K562 (cell line): ENCODE data around the gene DPH2. TPM values are rescaled to one million over a fixed set of nuclear protein-coding genes. Genes with fewer than 3 reads are reported as not detected.

Experiments
- ERF ChIP-seq: fragments of 450-650 bp; formaldehyde crosslinking; IDR thresholded peaks from 2 replicates; pipeline ENCODE4 v1.4.0; 2020; ENCODE audit warnings: mild to moderate bottlenecking, mixed read lengths
- FOXJ2 ChIP-seq: fragments of 200-800 bp; sonication (Bioruptor generic); IDR thresholded peaks from 2 replicates; pipeline ENCODE4 v1.6.1; 2016; ENCODE audit warnings: missing genetic modification characterization, missing compliant biosample characterization
- HNRNPUL1 ChIP-seq: fragments of 200-400 bp; formaldehyde crosslinking; IDR thresholded peaks from 2 replicates; pipeline ENCODE4 v1.6.1; 2017; ENCODE audit warnings: low read length
- MTA3 ChIP-seq: fragments of 450-650 bp; formaldehyde crosslinking; IDR thresholded peaks from 2 replicates; pipeline ENCODE4 v1.6.1; 2017; ENCODE audit warnings: mild to moderate bottlenecking, borderline replicate concordance
- SIN3A ChIP-seq, 2 experiments: fragments of 150-350 bp in 1 of 2; IDR thresholded peaks; 2 replicates each; pipeline ENCODE4 v1.6.1; 2011 to 2016; ENCODE audit warnings: borderline replicate concordance in 2 of 2, low read depth in 2 of 2, low read length in 2 of 2, mild to moderate bottlenecking in 2 of 2, moderate library complexity in 2 of 2; ENCODE audit not compliant: control insufficient read depth in 1 of 2
- SMAD3 ChIP-seq: fragments of 450-650 bp; formaldehyde crosslinking; conservative IDR thresholded peaks from 2 replicates; pipeline ENCODE4 v1.4.0; 2020; ENCODE audit warnings: mild to moderate bottlenecking
- TRIM24 ChIP-seq, 2 experiments: fragments of 450-650 bp; IDR thresholded peaks; 2 replicates each; pipeline ENCODE4 v1.6.1; 2016
- ZNF184 ChIP-seq: sonication (generic); formaldehyde crosslinking; IDR thresholded peaks from 2 replicates; pipeline ENCODE4 v1.5.0; 2020; ENCODE audit warnings: missing genetic modification reagents
- ZNF212 ChIP-seq: fragments of 450-650 bp; formaldehyde crosslinking; IDR thresholded peaks from 2 replicates; pipeline ENCODE4 v1.4.0; 2020; ENCODE audit warnings: mild to moderate bottlenecking
- ZNF551 ChIP-seq: fragments of 250-450 bp; sonication (Bioruptor Pico); IDR thresholded peaks from 2 replicates; pipeline ENCODE4 v1.5.0; 2021; ENCODE audit warnings: mild to moderate bottlenecking, moderate library complexity
- ZNF699 ChIP-seq: fragments of 250-450 bp; sonication (Bioruptor Pico); IDR thresholded peaks from 2 replicates; pipeline ENCODE4 v1.8.0; 2021; ENCODE audit warnings: mild to moderate bottlenecking, moderate library complexity; ENCODE audit not compliant: insufficient replicate concordance
- ZZZ3 ChIP-seq: fragments of 450-650 bp; IDR thresholded peaks from 2 replicates; pipeline ENCODE4 v1.6.1; 2016; ENCODE audit warnings: antibody characterized with exemption, mild to moderate bottlenecking, moderate library complexity
- polyA plus RNA-seq, 8 experiments: library from polyadenylated mRNA; depleted of rRNA in 4 of 8; stranded (reverse) in 5 of 8; unstranded in 3 of 8; fragments of >200 nt; fragmentation: Nextera tagmentation in 2 of 8; fragmentation: Illumina TruSeq in 1 of 8; extraction: Ambion mirVana in 2 of 8; extraction: Trizol in 1 of 8; gene quantifications; 2 replicates each; pipeline versions ENCODE4 v1.2.1 to v1.2.3, GENCODE V29; 2011 to 2014; ENCODE audit warnings: inconsistent platforms in 1 of 8, missing spikeins in 1 of 8
- total RNA-seq, 7 experiments: library from RNA; depleted of rRNA in 6 of 7; stranded (reverse); fragments of >200 nt in 6 of 7; fragmentation: Illumina TruSeq in 2 of 7; extraction: Trizol in 2 of 7; gene quantifications; 2 replicates each; pipeline versions ENCODE4 v1.2.1 to v1.2.3, GENCODE V29; 2011 to 2021; ENCODE audit warnings: low replicate concordance in 1 of 7
- TF ChIP-seq, protein P1 (sequence below), 2 experiments: fragments of 450-650 bp in 1 of 2; sonication (generic) in 1 of 2; formaldehyde crosslinking in 1 of 2; IDR thresholded peaks; 2 replicates each; pipeline versions ENCODE4 v1.7.1 to v1.9.0; 2016 to 2022; ENCODE audit warnings: inconsistent platforms in 1 of 2, mild to moderate bottlenecking in 1 of 2, missing genetic modification reagents in 1 of 2
- TF ChIP-seq, protein P2 (sequence below): fragments of 450-650 bp; IDR thresholded peaks from 2 replicates; pipeline ENCODE4 v1.6.1; 2018; ENCODE audit not compliant: partially characterized antibody

The DPH2 gene
- total and polyA plus RNA-seq, 9 of the 15 experiments (the other 6 are each of a cell fraction or from before 2014, with no cell fraction given): 17.9 to 94.1 (median 68.1) TPM

DNA sequence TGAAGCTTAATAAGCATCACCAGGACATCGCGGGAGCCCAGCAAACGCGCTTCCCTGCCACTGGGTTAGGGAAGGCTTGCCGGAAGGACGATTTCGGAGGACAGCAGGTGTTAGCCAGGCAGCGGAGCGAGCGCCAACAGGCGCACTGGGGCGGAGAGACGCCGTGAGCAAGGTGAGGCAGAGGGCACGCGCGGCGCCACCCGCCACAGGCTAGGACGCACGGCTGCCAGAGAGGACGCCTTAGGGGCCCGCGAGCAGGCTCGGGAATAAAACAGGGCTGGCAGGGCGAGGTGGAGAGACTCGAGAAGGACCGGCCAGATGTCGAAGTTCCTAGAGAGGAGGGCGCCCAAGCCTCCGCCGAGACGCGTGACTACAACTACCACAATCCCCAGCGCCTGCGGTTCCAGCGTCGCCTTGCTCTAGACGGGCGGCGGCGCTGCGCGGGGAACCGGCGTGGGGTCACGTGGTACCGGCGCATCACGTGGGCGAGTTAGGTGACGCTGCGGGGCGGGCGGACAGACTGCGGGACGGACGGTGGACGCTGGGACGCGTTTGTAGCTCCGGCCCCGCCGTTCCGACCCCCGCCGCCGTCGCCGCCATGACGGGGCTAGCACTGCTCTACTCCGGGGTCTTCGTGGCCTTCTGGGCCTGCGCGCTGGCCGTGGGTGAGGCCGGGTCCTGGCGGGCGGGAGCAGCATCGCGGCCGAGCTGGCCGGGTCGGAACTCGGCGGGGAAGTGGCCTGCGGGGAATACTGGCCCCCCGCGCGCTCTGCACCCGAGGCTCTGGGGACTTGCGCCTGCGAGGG lies 4.8 kb downstream of the DPH2 start, which contains the start of gene ATP6V0B (continued):
- TF ChIP-seq, protein P1, sequence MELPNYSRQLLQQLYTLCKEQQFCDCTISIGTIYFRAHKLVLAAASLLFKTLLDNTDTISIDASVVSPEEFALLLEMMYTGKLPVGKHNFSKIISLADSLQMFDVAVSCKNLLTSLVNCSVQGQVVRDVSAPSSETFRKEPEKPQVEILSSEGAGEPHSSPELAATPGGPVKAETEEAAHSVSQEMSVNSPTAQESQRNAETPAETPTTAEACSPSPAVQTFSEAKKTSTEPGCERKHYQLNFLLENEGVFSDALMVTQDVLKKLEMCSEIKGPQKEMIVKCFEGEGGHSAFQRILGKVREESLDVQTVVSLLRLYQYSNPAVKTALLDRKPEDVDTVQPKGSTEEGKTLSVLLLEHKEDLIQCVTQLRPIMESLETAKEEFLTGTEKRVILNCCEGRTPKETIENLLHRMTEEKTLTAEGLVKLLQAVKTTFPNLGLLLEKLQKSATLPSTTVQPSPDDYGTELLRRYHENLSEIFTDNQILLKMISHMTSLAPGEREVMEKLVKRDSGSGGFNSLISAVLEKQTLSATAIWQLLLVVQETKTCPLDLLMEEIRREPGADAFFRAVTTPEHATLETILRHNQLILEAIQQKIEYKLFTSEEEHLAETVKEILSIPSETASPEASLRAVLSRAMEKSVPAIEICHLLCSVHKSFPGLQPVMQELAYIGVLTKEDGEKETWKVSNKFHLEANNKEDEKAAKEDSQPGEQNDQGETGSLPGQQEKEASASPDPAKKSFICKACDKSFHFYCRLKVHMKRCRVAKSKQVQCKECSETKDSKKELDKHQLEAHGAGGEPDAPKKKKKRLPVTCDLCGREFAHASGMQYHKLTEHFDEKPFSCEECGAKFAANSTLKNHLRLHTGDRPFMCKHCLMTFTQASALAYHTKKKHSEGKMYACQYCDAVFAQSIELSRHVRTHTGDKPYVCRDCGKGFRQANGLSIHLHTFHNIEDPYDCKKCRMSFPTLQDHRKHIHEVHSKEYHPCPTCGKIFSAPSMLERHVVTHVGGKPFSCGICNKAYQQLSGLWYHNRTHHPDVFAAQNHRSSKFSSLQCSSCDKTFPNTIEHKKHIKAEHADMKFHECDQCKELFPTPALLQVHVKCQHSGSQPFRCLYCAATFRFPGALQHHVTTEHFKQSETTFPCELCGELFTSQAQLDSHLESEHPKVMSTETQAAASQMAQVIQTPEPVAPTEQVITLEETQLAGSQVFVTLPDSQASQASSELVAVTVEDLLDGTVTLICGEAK (IDR thresholded peaks at IDR 0.05): peak; percentile 43
- TF ChIP-seq, protein P1 (CRISPR knock-in tag; IDR thresholded peaks at IDR 0.05): no peak; the same call in 1 of the 2 replicates
- TF ChIP-seq SIN3A (IDR thresholded peaks at IDR 0.05; ENCODE audit: borderline replicate concordance in 2 of 2, control insufficient read depth in 1 of 2, low read depth in 2 of 2, low read length in 2 of 2) (peak in 1 of 2 experiments; percentile 85; a peak in 2 of 4 replicates), HNRNPUL1 (no peak), ZNF551 (CRISPR knock-in tag) (no peak), TRIM24 (IDR thresholded peaks at IDR 0.05) (no peak), MTA3 (no peak; the same call in 1 of the 2 replicates), FOXJ2 (tag) (peak; percentile 43; the same call in 1 of the 2 replicates), ZNF184 (CRISPR knock-in tag) (no peak), ERF (peak; percentile 49), ZNF699 (CRISPR knock-in tag) (no peak), ZNF212 (CRISPR knock-in tag) (no peak), ZZZ3 (no peak), SMAD3 (CRISPR knock-in tag) (no peak)
- TF ChIP-seq, protein P2, sequence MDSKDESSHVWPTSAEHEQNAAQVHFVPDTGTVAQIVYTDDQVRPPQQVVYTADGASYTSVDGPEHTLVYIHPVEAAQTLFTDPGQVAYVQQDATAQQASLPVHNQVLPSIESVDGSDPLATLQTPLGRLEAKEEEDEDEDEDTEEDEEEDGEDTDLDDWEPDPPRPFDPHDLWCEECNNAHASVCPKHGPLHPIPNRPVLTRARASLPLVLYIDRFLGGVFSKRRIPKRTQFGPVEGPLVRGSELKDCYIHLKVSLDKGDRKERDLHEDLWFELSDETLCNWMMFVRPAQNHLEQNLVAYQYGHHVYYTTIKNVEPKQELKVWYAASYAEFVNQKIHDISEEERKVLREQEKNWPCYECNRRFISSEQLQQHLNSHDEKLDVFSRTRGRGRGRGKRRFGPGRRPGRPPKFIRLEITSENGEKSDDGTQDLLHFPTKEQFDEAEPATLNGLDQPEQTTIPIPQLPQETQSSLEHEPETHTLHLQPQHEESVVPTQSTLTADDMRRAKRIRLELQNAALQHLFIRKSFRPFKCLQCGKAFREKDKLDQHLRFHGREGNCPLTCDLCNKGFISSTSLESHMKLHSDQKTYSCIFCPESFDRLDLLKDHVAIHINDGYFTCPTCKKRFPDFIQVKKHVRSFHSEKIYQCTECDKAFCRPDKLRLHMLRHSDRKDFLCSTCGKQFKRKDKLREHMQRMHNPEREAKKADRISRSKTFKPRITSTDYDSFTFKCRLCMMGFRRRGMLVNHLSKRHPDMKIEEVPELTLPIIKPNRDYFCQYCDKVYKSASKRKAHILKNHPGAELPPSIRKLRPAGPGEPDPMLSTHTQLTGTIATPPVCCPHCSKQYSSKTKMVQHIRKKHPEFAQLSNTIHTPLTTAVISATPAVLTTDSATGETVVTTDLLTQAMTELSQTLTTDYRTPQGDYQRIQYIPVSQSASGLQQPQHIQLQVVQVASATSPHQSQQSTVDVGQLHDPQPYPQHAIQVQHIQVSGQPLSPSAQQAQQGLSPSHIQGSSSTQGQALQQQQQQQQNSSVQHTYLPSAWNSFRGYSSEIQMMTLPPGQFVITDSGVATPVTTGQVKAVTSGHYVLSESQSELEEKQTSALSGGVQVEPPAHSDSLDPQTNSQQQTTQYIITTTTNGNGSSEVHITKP: no peak
